ENCODE data around the gene CACFD1. TPM values are rescaled to one million over a fixed set of nuclear protein-coding genes. Genes with fewer than 3 reads are reported as not detected.

The CACFD1 gene
- total and polyA plus RNA-seq, 9 donors, result 11.1 to 21.5 (median 15.3) TPM

DNA sequence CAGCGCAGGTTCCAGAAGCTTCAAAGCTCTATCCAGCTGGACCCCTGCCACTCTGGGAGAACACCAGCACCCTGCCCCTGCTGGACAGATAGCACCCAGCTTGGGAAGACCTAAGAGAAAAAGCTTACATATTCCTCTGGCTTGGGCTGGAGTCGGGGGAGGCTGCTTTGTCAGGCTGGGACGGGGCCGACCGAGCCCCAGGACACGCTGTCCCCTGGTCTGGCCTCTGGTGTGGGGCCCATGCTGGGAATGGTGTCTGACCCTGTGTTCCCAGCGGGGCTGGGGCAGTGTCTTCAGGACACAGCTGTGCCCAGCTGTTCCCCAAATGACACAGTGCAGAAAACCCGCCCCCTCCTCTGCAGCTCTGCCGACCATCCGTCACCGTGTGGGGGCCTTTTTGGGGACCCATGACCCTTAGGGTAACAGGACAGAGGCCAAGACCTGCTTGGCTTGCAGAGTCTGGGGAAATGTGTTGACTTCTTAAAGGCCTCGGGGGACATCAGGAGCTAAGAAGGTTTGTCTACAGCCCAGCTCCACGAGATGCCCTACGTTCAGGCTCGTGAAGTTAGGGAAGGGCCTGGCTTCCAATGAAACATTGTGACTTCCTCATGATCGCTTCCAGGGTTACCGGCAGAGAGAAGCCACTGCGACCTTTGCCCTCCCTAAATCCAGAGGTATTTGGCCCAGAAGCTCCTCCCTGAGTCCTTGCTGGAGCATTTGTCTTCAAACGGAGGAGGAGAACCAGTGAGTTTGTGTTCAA lies 39.5 kb downstream of the CACFD1 start:
- no peak overlapping the region for H3K4me3 ChIP-seq (ENCODE audit: low read length)
- H3K36me3 ChIP-seq (ENCODE audit: control insufficient read depth, insufficient read depth, low read length), result no peaks in the 10 kb centered on the region
- no peak for DNase-seq
- peaks cover 18% of the 10 kb centered on the region for H3K9me3 ChIP-seq (replicated peaks; ENCODE audit: control insufficient read depth, low read depth, low read length)
- no peak overlapping the region for H3K27ac ChIP-seq (ENCODE audit: low read length)
- H3K27me3 ChIP-seq (ENCODE audit: control insufficient read depth, insufficient read depth, low read length), result peaks cover 26% of the 10 kb centered on the region
- WGBS (ENCODE audit: insufficient coverage), result 54% methylated on average over 18 of the region's 19 CpGs
- H3K4me1 ChIP-seq (ENCODE audit: control insufficient read depth, insufficient read depth, low read length), result peaks cover 27% of the 10 kb centered on the region

DNA sequence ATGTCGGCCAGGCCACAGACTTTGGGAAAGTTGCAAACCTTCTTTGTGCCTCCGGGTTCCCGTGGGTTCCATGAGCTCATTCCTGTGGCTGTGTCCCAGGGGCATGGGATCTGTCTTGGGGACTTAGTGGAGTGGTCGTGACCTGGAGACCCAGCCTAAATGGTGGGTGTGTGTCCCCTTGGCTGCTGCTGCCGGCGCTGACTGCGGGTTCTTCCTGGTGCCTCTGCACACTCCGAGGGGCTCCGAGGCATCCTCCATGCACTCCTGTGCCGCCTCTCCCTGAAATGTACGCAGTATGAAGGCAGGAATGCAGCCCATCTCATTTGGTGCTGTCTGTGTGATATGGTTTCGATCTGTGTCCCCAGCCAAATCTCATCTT lies 40.1 kb downstream of the CACFD1 start:
- WGBS (ENCODE audit: insufficient coverage), result 69% methylated on average over 11 of the region's 12 CpGs

DNA sequence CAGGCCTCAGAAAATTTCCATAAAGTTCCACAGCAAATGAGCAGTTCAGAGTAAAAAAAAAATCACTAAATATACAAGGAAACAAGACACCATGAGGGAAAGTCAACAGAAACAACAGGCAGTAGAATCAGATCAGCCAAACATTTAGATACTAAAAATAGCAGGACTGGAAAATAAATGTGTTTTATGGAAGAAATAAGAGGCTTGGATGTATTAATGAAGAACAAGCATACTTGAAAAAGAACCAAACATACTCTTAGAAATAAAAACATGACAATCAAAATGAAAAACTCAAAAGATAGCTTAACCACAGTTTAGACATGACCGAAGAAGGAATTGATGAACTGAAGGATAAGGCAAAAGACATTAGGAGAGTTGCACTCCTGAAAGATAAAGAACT lies 42.3 kb downstream of the CACFD1 start:
- H3K4me3 ChIP-seq (ENCODE audit: low read length), result no peak overlapping the region
- H3K36me3 ChIP-seq (ENCODE audit: control insufficient read depth, insufficient read depth, low read length), result no peaks in the 10 kb centered on the region
- WGBS (ENCODE audit: insufficient coverage), result no CpG with 5 or more reads among the region's 1 CpG
- peaks cover 16% of the 10 kb centered on the region for H3K27me3 ChIP-seq (ENCODE audit: control insufficient read depth, insufficient read depth, low read length)
- H3K9me3 ChIP-seq (replicated peaks; ENCODE audit: control insufficient read depth, low read depth, low read length), result peaks cover 18% of the 10 kb centered on the region
- H3K27ac ChIP-seq (ENCODE audit: low read length), result no peak overlapping the region
- no peak for DNase-seq
- H3K4me1 ChIP-seq (ENCODE audit: control insufficient read depth, insufficient read depth, low read length), result peaks cover 33% of the 10 kb centered on the region

More for the DNA sequence above, 40.1 kb downstream of the CACFD1 start:
- H3K9me3 ChIP-seq (replicated peaks; ENCODE audit: control insufficient read depth, low read depth, low read length), result peaks cover 18% of the 10 kb centered on the region
- H3K36me3 ChIP-seq (ENCODE audit: control insufficient read depth, insufficient read depth, low read length), result no peaks in the 10 kb centered on the region
- DNase-seq, result no peak
- peaks cover 21% of the 10 kb centered on the region for H3K4me1 ChIP-seq (ENCODE audit: control insufficient read depth, insufficient read depth, low read length)
- H3K27ac ChIP-seq (ENCODE audit: low read length), result no peak overlapping the region
- H3K4me3 ChIP-seq (ENCODE audit: low read length), result no peak overlapping the region
- H3K27me3 ChIP-seq (ENCODE audit: control insufficient read depth, insufficient read depth, low read length), result peaks cover 26% of the 10 kb centered on the region

DNA sequence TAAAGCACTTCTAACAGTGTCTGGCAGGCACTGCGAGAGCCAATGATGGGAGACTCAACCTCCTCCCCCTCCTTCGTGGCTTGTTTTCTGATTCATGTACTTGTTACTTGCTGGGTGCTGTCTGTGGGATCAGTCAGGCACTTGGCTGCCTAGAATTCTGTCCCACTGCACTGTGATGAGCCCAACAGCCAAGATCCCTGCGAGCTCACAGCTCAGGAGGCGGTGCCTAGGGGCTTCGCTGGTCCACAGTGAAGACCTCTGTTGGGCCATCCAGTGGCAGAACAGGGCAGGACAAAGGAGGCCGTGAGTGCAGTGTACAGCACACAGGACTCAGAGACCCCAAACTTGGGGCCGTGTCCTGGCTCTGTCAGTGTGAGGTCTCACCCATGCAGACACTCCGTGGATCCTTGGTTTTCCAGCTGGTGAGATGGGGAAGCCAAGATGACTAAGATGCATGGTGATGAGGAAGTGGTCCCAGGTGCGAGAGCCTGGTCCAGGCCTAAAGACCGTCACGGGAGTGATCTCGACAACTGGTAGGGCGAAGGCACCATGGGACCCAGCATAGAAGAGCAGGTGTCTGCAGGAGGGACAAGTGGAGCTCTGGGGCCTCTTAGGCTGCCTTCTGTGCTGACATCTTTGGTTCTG lies 45.5 kb downstream of the CACFD1 start:
- Histone ChIP-seq H3K36me3 (ENCODE audit: control insufficient read depth, insufficient read depth, low read length) (no peaks in the 10 kb centered on the region), H3K9me3 (replicated peaks; ENCODE audit: control insufficient read depth, low read depth, low read length) (peaks cover 18% of the 10 kb centered on the region), H3K27ac (ENCODE audit: low read length) (no peak overlapping the region), H3K4me1 (ENCODE audit: control insufficient read depth, insufficient read depth, low read length) (peaks cover 35% of the 10 kb centered on the region), H3K4me3 (ENCODE audit: low read length) (no peak overlapping the region), H3K27me3 (ENCODE audit: control insufficient read depth, insufficient read depth, low read length) (peaks cover 2% of the 10 kb centered on the region)
- DNase-seq, result no peak
- WGBS (ENCODE audit: insufficient coverage), result 67% methylated on average over 11 of the region's 13 CpGs

DNA sequence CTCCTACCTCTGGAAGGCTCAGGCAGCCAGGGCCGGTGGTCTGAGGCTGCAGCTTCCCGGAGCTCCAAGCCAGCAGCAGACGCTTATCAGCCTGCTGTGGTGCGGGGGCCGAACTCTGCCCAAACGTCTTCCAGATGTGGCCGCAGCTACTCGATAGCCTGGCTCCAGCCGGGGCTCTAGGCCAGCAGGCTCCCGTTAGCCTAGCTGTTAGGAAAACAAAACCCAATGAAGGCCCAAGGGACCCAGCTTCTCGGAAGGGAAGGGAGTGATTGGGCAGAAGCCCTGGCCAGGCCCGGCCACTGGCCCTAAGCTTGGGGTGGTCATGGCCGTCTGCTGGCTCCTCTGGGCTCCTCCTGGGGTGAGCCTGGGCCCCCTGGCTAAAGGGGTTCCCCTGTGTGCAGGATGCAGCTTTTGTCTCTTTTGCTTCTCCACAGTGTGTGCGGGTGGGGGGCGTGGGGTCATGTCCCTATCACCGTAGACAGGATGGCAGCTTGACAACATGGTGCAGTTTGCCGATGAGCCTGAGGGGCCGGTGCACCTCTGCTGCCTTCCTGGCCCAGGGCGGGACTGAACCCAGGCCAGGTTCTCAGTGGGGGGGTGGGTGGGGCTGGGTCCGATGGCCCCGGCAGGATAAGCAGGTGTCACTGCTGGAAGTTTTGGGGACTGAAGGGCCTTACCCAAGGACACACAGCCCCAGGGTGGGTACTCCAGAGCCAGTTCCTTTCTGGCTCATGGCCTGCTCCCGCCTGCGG lies 46.3 kb downstream of the CACFD1 start:
- no peak overlapping the region for H3K27ac ChIP-seq (ENCODE audit: low read length)
- no peak overlapping the region for H3K4me3 ChIP-seq (ENCODE audit: low read length)
- no peaks in the 10 kb centered on the region for H3K36me3 ChIP-seq (ENCODE audit: control insufficient read depth, insufficient read depth, low read length)
- peak; percentile 77 for DNase-seq
- 32% methylated on average over 23 of the region's 23 CpGs for WGBS (ENCODE audit: insufficient coverage)
- H3K9me3 ChIP-seq (replicated peaks; ENCODE audit: control insufficient read depth, low read depth, low read length), result peaks cover 16% of the 10 kb centered on the region
- H3K27me3 ChIP-seq (ENCODE audit: control insufficient read depth, insufficient read depth, low read length), result peaks cover 4% of the 10 kb centered on the region
- peaks cover 42% of the 10 kb centered on the region for H3K4me1 ChIP-seq (ENCODE audit: control insufficient read depth, insufficient read depth, low read length)

DNA sequence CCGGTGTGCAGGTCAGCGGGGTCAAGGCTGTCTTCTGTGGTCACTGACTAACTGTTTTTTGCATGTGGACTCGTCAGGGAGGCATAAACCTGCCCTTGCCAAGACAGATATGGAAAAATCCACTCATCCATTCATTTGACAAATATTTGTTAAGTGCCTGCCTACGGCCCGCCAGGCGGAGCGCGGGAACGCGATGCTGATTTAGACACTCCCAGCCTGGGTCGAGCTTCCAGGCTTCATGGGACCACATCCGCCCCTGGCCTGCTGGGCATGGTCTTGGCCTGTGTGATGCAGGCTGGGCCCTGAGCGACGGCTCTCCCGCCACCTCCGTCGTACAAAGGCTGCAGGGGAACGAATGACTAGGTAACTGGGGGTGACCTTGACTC lies 46.9 kb downstream of the CACFD1 start:
- 61% methylated on average over 18 of the region's 18 CpGs for WGBS (ENCODE audit: insufficient coverage)

DNA sequence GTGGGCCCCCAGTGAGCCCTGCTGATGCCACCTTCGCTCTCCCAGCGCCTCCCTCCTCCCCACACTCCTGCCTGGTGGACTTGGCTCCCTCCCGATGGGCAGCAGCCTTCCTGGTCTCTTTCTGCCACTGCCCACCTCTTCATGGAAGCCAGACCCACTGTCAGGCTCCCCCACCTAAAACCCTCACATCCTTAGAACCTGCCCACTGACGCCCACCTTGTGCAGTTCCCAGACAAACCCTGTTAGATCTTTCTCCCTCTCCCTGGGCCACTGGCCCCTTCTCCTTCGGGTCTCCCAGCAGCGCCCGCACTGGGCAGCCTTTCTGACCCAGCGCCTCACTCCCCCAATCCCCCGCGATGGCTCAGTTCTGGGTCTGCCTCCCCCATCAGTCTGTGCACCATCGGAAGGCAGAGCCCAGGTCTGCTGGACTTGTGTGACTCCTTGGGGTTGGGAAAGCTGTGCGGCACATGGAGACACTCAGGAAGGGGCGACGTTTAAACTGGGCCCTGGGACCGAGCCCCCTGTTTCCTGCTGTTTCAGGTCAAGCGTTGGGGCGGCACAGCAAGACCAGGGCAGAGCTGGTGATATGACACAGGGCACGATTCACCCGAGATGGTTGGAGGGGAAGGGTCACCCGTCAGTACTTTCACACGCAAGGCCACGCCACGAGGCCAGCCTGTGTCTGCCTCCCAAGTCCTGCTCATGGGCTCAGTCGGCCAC lies 47.6 kb downstream of the CACFD1 start:
- Histone ChIP-seq H3K4me1 (ENCODE audit: control insufficient read depth, insufficient read depth, low read length) (peaks cover 46% of the 10 kb centered on the region), H3K9me3 (replicated peaks; ENCODE audit: control insufficient read depth, low read depth, low read length) (peaks cover 3% of the 10 kb centered on the region), H3K27ac (ENCODE audit: low read length) (no peak overlapping the region), H3K4me3 (ENCODE audit: low read length) (no peak overlapping the region), H3K36me3 (ENCODE audit: control insufficient read depth, insufficient read depth, low read length) (no peaks in the 10 kb centered on the region), H3K27me3 (ENCODE audit: control insufficient read depth, insufficient read depth, low read length) (peaks cover 4% of the 10 kb centered on the region)
- WGBS (ENCODE audit: insufficient coverage), result 86% methylated on average over 15 of the region's 24 CpGs
- DNase-seq, result no peak

More for the DNA sequence above, 46.9 kb downstream of the CACFD1 start:
- no peak overlapping the region for H3K27ac ChIP-seq (ENCODE audit: low read length)
- H3K36me3 ChIP-seq (ENCODE audit: control insufficient read depth, insufficient read depth, low read length), result no peaks in the 10 kb centered on the region
- H3K4me3 ChIP-seq (ENCODE audit: low read length), result no peak overlapping the region
- peaks cover 46% of the 10 kb centered on the region for H3K4me1 ChIP-seq (ENCODE audit: control insufficient read depth, insufficient read depth, low read length)
- peaks cover 10% of the 10 kb centered on the region for H3K9me3 ChIP-seq (replicated peaks; ENCODE audit: control insufficient read depth, low read depth, low read length)
- peaks cover 4% of the 10 kb centered on the region for H3K27me3 ChIP-seq (ENCODE audit: control insufficient read depth, insufficient read depth, low read length)
- DNase-seq, result peak; percentile 79

DNA sequence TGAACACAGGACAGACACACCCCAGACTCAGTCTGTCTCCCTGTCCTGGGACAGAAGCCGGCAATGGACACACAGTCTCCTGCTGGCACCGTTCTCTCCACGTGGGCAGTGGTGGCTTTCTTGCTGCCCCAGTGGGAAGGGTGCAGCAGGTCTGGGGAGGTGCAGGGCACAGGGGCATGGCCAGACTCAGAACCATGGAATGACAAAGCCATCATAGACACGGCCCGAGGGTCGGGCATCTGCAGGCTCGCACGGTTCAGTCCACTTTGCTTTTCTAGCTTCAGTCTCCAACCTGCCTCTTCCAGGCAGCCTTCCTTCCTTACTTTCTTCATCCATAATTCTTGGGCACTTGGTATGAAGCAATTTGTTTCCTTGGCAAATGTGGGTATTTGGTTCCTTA lies 48.3 kb downstream of the CACFD1 start:
- no peak overlapping the region for H3K4me3 ChIP-seq (ENCODE audit: low read length)
- H3K4me1 ChIP-seq (ENCODE audit: control insufficient read depth, insufficient read depth, low read length), result peaks cover 50% of the 10 kb centered on the region
- 86% methylated on average over 3 of the region's 8 CpGs for WGBS (ENCODE audit: insufficient coverage)
- H3K9me3 ChIP-seq (replicated peaks; ENCODE audit: control insufficient read depth, low read depth, low read length), result no peaks in the 10 kb centered on the region
- no peaks in the 10 kb centered on the region for H3K36me3 ChIP-seq (ENCODE audit: control insufficient read depth, insufficient read depth, low read length)
- H3K27ac ChIP-seq (ENCODE audit: low read length), result no peak overlapping the region
- no peak for DNase-seq
- H3K27me3 ChIP-seq (ENCODE audit: control insufficient read depth, insufficient read depth, low read length), result peaks cover 4% of the 10 kb centered on the region

DNA sequence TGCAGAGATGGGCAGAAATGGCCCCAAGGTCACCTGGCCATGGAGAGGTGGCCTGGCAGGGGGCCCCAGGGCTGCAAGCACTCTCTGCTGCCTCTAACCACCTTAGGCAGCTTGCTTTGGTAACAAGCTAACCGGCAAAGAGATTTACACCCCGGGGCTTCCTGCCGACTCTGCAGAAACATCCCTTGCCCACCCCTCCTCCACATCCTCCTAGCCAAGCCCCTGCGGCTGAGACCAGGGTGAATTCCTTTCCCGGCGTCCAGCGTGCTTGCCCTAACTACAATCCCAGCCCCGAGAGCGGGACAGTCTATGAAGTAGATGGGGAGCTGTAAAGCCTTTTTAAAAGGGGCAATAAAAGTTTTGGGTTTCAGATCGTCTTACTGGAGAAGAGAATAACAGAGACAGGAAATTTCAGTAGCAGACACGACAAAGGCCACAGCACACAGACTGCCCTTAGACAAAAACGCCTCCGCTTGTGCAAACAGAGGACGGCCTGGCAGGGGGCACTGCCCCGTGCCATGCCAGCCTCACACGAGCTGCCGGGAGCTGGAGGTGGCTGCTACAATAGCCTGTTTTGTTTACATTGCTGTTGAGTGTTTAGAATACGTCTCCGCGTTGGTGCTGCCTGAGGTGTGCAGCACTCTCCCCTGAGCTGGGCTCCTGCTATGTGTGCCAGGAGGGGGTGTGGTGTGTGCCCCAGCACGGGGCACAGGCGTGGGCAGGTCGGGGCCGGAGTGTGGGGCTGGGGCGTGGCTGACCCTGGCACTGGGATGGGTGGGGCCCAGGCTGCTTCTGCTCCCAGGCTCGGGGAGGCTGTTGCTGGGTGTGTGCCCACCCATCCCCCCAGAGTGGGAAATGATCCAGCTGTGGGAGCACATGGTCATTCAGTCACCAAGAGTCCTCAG lies 49.7 kb downstream of the CACFD1 start:
- Histone ChIP-seq H3K27me3 (ENCODE audit: control insufficient read depth, insufficient read depth, low read length) (peaks cover 4% of the 10 kb centered on the region), H3K9me3 (replicated peaks; ENCODE audit: control insufficient read depth, low read depth, low read length) (no peaks in the 10 kb centered on the region), H3K4me3 (ENCODE audit: low read length) (no peak overlapping the region), H3K4me1 (ENCODE audit: control insufficient read depth, insufficient read depth, low read length) (peaks cover 61% of the 10 kb centered on the region), H3K36me3 (ENCODE audit: control insufficient read depth, insufficient read depth, low read length) (no peaks in the 10 kb centered on the region), H3K27ac (ENCODE audit: low read length) (no peak overlapping the region)
- 8% methylated on average over 20 of the region's 26 CpGs for WGBS (ENCODE audit: insufficient coverage)
- peak; percentile 69 for DNase-seq
